ENCODE data around the gene GTF2H3. TPM values are rescaled to one million over a fixed set of nuclear protein-coding genes. Genes with fewer than 3 reads are reported as not detected.

GTF2H3 gene
- total and polyA plus RNA-seq, 2 experiments from 2014 or later = 10.5 to 27.7 TPM

DNA sequence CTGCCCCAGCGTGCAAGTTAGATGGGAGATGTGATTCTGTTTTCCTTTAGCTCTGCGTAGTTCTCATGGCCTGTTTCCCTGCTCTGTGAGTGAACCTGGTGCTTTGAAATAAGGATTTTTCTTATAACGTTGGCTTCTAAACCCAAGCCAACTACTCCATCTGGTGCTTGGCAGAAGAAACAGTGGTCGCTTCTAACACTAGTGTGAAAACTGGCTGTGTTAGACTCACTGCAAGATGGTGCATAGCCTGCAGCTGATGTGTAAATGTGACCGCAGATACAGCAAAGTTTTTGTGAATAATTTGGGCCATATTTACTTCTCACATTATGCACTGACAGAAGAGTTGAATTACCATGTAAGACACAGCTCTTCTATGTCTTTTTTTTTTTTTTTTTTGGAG is 12.2 kb downstream of the GTF2H3 start:
- Histone ChIP-seq H4K20me1 (replicated peaks; ENCODE audit: insufficient read depth) (0 out of 2 replicates have a peak, but pooled peaks cover 5% of the 10 kb centered on the region), H3K4me3 (no peak overlapping the region), H2AFZ (no peak overlapping the region), H3K36me3 (ENCODE audit: insufficient read depth) (peaks cover 17% of the 10 kb centered on the region), H3K4me2 (no peak overlapping the region), H3K79me2 (replicated peaks; ENCODE audit: insufficient read depth) (no peaks in the 10 kb centered on the region), H3K27ac (ENCODE audit: low read depth) (no peak overlapping the region), H3K27me3 (ENCODE audit: insufficient read depth) (no peaks in the 10 kb centered on the region), H3K9me2 (ENCODE audit: insufficient read depth) (no peaks in the 10 kb centered on the region), H3F3A (replicated peaks; ENCODE audit: low read depth) (no peaks in the 10 kb centered on the region), H3K4me1 (ENCODE audit: insufficient read depth) (no peaks in the 10 kb centered on the region)
- ATAC-seq = no peak
- Mint-ChIP-seq H3K36me3 (ENCODE audit: low read depth) (peaks cover 47% of the 10 kb centered on the region), H3K27me3 (ENCODE audit: insufficient read depth, low read depth, poor library complexity) (no peaks in the 10 kb centered on the region), H3K4me1 (no peaks in the 10 kb centered on the region), H3K27ac (no peak overlapping the region), H3K4me3 (no peak overlapping the region), H3K9me3 (no peaks in the 10 kb centered on the region)
- DNase-seq (ENCODE audit: low spot score) = no peak
- TF ChIP-seq, protein P1, sequence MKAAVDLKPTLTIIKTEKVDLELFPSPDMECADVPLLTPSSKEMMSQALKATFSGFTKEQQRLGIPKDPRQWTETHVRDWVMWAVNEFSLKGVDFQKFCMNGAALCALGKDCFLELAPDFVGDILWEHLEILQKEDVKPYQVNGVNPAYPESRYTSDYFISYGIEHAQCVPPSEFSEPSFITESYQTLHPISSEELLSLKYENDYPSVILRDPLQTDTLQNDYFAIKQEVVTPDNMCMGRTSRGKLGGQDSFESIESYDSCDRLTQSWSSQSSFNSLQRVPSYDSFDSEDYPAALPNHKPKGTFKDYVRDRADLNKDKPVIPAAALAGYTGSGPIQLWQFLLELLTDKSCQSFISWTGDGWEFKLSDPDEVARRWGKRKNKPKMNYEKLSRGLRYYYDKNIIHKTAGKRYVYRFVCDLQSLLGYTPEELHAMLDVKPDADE (IDR thresholded peaks at IDR 0.05) = no peak
- TF ChIP-seq, protein P2, sequence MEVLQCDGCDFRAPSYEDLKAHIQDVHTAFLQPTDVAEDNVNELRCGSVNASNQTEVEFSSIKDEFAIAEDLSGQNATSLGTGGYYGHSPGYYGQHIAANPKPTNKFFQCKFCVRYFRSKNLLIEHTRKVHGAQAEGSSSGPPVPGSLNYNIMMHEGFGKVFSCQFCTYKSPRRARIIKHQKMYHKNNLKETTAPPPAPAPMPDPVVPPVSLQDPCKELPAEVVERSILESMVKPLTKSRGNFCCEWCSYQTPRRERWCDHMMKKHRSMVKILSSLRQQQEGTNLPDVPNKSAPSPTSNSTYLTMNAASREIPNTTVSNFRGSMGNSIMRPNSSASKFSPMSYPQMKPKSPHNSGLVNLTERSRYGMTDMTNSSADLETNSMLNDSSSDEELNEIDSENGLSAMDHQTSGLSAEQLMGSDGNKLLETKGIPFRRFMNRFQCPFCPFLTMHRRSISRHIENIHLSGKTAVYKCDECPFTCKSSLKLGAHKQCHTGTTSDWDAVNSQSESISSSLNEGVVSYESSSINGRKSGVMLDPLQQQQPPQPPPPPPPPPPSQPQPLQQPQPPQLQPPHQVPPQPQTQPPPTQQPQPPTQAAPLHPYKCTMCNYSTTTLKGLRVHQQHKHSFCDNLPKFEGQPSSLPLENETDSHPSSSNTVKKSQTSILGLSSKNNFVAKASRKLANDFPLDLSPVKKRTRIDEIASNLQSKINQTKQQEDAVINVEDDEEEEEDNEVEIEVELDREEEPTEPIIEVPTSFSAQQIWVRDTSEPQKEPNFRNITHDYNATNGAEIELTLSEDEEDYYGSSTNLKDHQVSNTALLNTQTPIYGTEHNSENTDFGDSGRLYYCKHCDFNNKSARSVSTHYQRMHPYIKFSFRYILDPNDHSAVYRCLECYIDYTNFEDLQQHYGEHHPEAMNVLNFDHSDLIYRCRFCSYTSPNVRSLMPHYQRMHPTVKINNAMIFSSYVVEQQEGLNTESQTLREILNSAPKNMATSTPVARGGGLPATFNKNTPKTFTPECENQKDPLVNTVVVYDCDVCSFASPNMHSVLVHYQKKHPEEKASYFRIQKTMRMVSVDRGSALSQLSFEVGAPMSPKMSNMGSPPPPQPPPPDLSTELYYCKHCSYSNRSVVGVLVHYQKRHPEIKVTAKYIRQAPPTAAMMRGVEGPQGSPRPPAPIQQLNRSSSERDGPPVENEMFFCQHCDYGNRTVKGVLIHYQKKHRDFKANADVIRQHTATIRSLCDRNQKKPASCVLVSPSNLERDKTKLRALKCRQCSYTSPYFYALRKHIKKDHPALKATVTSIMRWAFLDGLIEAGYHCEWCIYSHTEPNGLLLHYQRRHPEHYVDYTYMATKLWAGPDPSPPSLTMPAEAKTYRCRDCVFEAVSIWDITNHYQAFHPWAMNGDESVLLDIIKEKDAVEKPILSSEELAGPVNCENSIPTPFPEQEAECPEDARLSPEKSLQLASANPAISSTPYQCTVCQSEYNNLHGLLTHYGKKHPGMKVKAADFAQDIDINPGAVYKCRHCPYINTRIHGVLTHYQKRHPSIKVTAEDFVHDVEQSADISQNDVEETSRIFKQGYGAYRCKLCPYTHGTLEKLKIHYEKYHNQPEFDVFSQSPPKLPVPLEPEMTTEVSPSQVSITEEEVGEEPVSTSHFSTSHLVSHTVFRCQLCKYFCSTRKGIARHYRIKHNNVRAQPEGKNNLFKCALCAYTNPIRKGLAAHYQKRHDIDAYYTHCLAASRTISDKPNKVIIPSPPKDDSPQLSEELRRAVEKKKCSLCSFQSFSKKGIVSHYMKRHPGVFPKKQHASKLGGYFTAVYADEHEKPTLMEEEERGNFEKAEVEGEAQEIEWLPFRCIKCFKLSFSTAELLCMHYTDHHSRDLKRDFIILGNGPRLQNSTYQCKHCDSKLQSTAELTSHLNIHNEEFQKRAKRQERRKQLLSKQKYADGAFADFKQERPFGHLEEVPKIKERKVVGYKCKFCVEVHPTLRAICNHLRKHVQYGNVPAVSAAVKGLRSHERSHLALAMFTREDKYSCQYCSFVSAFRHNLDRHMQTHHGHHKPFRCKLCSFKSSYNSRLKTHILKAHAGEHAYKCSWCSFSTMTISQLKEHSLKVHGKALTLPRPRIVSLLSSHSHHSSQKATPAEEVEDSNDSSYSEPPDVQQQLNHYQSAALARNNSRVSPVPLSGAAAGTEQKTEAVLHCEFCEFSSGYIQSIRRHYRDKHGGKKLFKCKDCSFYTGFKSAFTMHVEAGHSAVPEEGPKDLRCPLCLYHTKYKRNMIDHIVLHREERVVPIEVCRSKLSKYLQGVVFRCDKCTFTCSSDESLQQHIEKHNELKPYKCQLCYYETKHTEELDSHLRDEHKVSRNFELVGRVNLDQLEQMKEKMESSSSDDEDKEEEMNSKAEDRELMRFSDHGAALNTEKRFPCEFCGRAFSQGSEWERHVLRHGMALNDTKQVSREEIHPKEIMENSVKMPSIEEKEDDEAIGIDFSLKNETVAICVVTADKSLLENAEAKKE (CRISPR knock-in tag; IDR thresholded peaks at IDR 0.05) = no peak
- TF ChIP-seq, protein P3, sequence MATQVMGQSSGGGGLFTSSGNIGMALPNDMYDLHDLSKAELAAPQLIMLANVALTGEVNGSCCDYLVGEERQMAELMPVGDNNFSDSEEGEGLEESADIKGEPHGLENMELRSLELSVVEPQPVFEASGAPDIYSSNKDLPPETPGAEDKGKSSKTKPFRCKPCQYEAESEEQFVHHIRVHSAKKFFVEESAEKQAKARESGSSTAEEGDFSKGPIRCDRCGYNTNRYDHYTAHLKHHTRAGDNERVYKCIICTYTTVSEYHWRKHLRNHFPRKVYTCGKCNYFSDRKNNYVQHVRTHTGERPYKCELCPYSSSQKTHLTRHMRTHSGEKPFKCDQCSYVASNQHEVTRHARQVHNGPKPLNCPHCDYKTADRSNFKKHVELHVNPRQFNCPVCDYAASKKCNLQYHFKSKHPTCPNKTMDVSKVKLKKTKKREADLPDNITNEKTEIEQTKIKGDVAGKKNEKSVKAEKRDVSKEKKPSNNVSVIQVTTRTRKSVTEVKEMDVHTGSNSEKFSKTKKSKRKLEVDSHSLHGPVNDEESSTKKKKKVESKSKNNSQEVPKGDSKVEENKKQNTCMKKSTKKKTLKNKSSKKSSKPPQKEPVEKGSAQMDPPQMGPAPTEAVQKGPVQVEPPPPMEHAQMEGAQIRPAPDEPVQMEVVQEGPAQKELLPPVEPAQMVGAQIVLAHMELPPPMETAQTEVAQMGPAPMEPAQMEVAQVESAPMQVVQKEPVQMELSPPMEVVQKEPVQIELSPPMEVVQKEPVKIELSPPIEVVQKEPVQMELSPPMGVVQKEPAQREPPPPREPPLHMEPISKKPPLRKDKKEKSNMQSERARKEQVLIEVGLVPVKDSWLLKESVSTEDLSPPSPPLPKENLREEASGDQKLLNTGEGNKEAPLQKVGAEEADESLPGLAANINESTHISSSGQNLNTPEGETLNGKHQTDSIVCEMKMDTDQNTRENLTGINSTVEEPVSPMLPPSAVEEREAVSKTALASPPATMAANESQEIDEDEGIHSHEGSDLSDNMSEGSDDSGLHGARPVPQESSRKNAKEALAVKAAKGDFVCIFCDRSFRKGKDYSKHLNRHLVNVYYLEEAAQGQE (IDR thresholded peaks at IDR 0.05; ENCODE audit: unreplicated experiment) = no peak
- TF ChIP-seq EZH2phosphoT487 (IDR thresholded peaks at IDR 0.05; ENCODE audit: unreplicated experiment) (no peak), NANOG (IDR thresholded peaks at IDR 0.05; ENCODE audit: borderline replicate concordance) (no peak), ZNF114 (CRISPR knock-in tag; IDR thresholded peaks at IDR 0.05) (no peak), EZH2 (IDR thresholded peaks at IDR 0.05; ENCODE audit: low read depth, unreplicated experiment) (no peak), JUNB (IDR thresholded peaks at IDR 0.05; ENCODE audit: unreplicated experiment) (no peak), STAT1 (IDR thresholded peaks at IDR 0.05; ENCODE audit: unreplicated experiment) (no peak), POLR2AphosphoS5 (IDR thresholded peaks at IDR 0.05; ENCODE audit: low read depth) (no peak), CREB1 (CRISPR knock-in tag; IDR thresholded peaks at IDR 0.05; ENCODE audit: low read depth) (no peak), ZNF331 (CRISPR knock-in tag; IDR thresholded peaks at IDR 0.05; ENCODE audit: low read depth) (no peak)
- TF ChIP-seq, protein P4, sequence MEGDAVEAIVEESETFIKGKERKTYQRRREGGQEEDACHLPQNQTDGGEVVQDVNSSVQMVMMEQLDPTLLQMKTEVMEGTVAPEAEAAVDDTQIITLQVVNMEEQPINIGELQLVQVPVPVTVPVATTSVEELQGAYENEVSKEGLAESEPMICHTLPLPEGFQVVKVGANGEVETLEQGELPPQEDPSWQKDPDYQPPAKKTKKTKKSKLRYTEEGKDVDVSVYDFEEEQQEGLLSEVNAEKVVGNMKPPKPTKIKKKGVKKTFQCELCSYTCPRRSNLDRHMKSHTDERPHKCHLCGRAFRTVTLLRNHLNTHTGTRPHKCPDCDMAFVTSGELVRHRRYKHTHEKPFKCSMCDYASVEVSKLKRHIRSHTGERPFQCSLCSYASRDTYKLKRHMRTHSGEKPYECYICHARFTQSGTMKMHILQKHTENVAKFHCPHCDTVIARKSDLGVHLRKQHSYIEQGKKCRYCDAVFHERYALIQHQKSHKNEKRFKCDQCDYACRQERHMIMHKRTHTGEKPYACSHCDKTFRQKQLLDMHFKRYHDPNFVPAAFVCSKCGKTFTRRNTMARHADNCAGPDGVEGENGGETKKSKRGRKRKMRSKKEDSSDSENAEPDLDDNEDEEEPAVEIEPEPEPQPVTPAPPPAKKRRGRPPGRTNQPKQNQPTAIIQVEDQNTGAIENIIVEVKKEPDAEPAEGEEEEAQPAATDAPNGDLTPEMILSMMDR (conservative IDR thresholded peaks at IDR 0.05; ENCODE audit: low read depth in 2 of 2) = no peak

Measured in GM23338 (cell line).